Right lobe of liver (tissue), 4 donors: ENCODE data around the gene CXCL10.

Experiments used
- CTCF ChIP-seq, 4 donors: fragments of 200-600 bp in 3 of 4; fragments of 450-650 bp in 1 of 4; IDR thresholded peaks; one replicate each; pipeline versions ENCODE4 v1.5.1 to v1.8.0; 2016 to 2022; ENCODE audit warnings: antibody characterized with exemption in 4 of 4, mild to moderate bottlenecking in 2 of 4
- POLR2A ChIP-seq: fragments of 450-650 bp; IDR thresholded peaks from one replicate; pipeline ENCODE4 v1.6.1; 2017; ENCODE audit warnings: antibody characterized with exemption, mild to moderate bottlenecking
- donor health status: DM: no; HTN: no; CAD: no.
- donor health status: DM: no; HTN: no; CAD: no.
- donor health status: DM: no; HTN: yes; CAD: no.

GRCh38 chr4:75980576-75980975, 42.7 kb downstream of the CXCL10 start:
- no peak for TF ChIP-seq POLR2A
- no peak for TF ChIP-seq CTCF (IDR thresholded peaks at IDR 0.05)
